H1 (cell line): ENCODE measurements around the gene CHCHD6. TPM values are rescaled to one million over a fixed set of nuclear protein-coding genes. Genes with fewer than 3 reads are reported as not detected.

ENCODE experiments used
- CTCF ChIA-PET: fragments of 300-600 bp; sonication (Branson Sonifier 250); formaldehyde crosslinking; loops from one replicate; lab custom pipeline; 2021; ENCODE audit not compliant: partially characterized antibody; lab: Charles Lee
- POLR2A ChIA-PET: fragments of 300-600 bp; sonication (Branson Sonifier 250); formaldehyde crosslinking; loops from one replicate; lab custom pipeline; 2021; ENCODE audit warnings: inconsistent platforms; ENCODE audit not compliant: partially characterized antibody; lab: Charles Lee
- DNase-seq, 2 experiments: peaks; one replicate each; pipeline versions ENCODE4 v3.0.0 to v3.0.0-alpha.2; 2010 to 2022; ENCODE audit warnings: low spot score in 2 of 2, low read depth in 1 of 2, mixed read lengths in 1 of 2
- FAIRE-seq: peaks from 2 replicates; lab custom pipeline; 2011; peaks lifted over from hg19 to GRCh38; lab: Jason Lieb, UNC
- H2AFZ ChIP-seq: 2 replicates; pipeline ENCODE4 v1.8.1; 2012; ENCODE audit warnings: low read length, inconsistent platforms
- H2AK5ac ChIP-seq: 2 replicates; pipeline ENCODE4 v1.6.1; 2013; ENCODE audit warnings: low read depth, low read length
- H2BK120ac ChIP-seq: replicated peaks from 2 replicates; pipeline ENCODE3; 2013; ENCODE audit warnings: low read depth, low read length, inconsistent platforms
- H2BK12ac ChIP-seq: 2 replicates; pipeline ENCODE4 v1.6.1; 2013; ENCODE audit warnings: low read depth, low read length
- H2BK15ac ChIP-seq: 2 replicates; pipeline ENCODE4 v1.6.1; 2013; ENCODE audit warnings: low read length
- H2BK20ac ChIP-seq: 2 replicates; pipeline ENCODE4 v1.6.1; 2013; ENCODE audit warnings: low read length
- H2BK5ac ChIP-seq: 2 replicates; pipeline ENCODE4 v1.6.1; 2013; ENCODE audit warnings: low read depth, low read length
- H3K14ac ChIP-seq: 2 replicates; pipeline ENCODE4 v1.6.1; 2013; ENCODE audit warnings: inconsistent platforms; ENCODE audit not compliant: insufficient read length
- H3K18ac ChIP-seq: 2 replicates; pipeline ENCODE4 v1.6.1; 2013; ENCODE audit warnings: low read length; ENCODE audit errors: extremely low read depth
- H3K23ac ChIP-seq: 2 replicates; pipeline ENCODE4 v1.6.1; 2013; ENCODE audit warnings: inconsistent platforms; ENCODE audit not compliant: insufficient read length
- H3K23me2 ChIP-seq: 2 replicates; pipeline ENCODE4 v1.6.1; 2013; ENCODE audit warnings: low read depth, low read length
- H3K27ac ChIP-seq: 2 replicates; pipeline ENCODE4 v1.6.1; 2011; ENCODE audit warnings: low read depth, low read length, inconsistent platforms
- H3K27me3 ChIP-seq, 4 experiments: replicated peaks in 1 of 4; 1 replicate in 1 of 4; 2 replicates in 3 of 4; pipeline versions ENCODE4 v1.6.1 to v1.8.1; 2011 to 2013; ENCODE audit warnings: low read length in 3 of 4, mild to moderate bottlenecking in 3 of 4, inconsistent platforms in 2 of 4, mixed read lengths in 2 of 4, moderate library complexity in 1 of 4; ENCODE audit not compliant: control insufficient read depth in 3 of 4, insufficient read depth in 3 of 4; ENCODE audit errors: extremely low read depth in 1 of 4
- H3K36me3 ChIP-seq, 4 experiments: 2 replicates each; pipeline versions ENCODE4 v1.6.1 to v1.8.1; 2011 to 2013; ENCODE audit warnings: mild to moderate bottlenecking in 4 of 4, low read length in 3 of 4, moderate library complexity in 2 of 4, control low read depth in 1 of 4, inconsistent platforms in 1 of 4; ENCODE audit not compliant: insufficient read depth in 4 of 4, control insufficient read depth in 2 of 4
- H3K4ac ChIP-seq: replicated peaks from 2 replicates; pipeline ENCODE3; 2013; ENCODE audit warnings: low read length, low read depth, mixed read lengths, inconsistent platforms; ENCODE audit not compliant: insufficient read length
- H3K4me1 ChIP-seq, 4 experiments: replicated peaks in 1 of 4; 1 replicate in 1 of 4; 2 replicates in 3 of 4; pipeline versions ENCODE4 v1.6.1 to v1.8.1; 2011 to 2013; ENCODE audit warnings: low read length in 3 of 4, inconsistent platforms in 2 of 4, mixed read lengths in 1 of 4; ENCODE audit not compliant: insufficient read depth in 4 of 4, control insufficient read depth in 3 of 4
- H3K4me2 ChIP-seq, 2 experiments: 2 replicates each; pipeline versions ENCODE4 v1.6.1 to v1.8.1; 2011 to 2013; ENCODE audit warnings: low read depth in 2 of 2, low read length in 2 of 2, control low read depth in 1 of 2, inconsistent platforms in 1 of 2, mild to moderate bottlenecking in 1 of 2; ENCODE audit not compliant: insufficient read depth in 1 of 2
- H3K4me3 ChIP-seq, 4 experiments: fragments of 200-600, 300-600 bp in 1 of 4; sonication (generic), shearing (Covaris generic), sonication (Bioruptor Twin) in 1 of 4; 2 replicates each; pipeline versions ENCODE4 v1.5.1 to v1.8.1; 2011 to 2016; ENCODE audit warnings: low read length in 4 of 4, low read depth in 3 of 4, control low read depth in 2 of 4, inconsistent platforms in 2 of 4, mild to moderate bottlenecking in 2 of 4, mixed read lengths in 1 of 4, moderate library complexity in 1 of 4; ENCODE audit not compliant: insufficient read depth in 2 of 4; ENCODE audit errors: extremely low read depth in 1 of 4
- H3K56ac ChIP-seq: replicated peaks from 2 replicates; pipeline ENCODE3; 2013; ENCODE audit warnings: low read depth, mild to moderate bottlenecking, mixed read lengths, low read length, inconsistent platforms; ENCODE audit not compliant: insufficient read length
- H3K79me1 ChIP-seq: 2 replicates; pipeline ENCODE4 v1.6.1; 2013; ENCODE audit warnings: low read depth, low read length, control low read depth
- H3K79me2 ChIP-seq, 2 experiments: 2 replicates each; pipeline versions ENCODE4 v1.6.1 to v1.8.1; 2012 to 2013; ENCODE audit warnings: low read length in 2 of 2, mild to moderate bottlenecking in 2 of 2, inconsistent platforms in 1 of 2; ENCODE audit not compliant: insufficient read depth in 2 of 2, control insufficient read depth in 1 of 2
- H3K9ac ChIP-seq, 4 experiments: replicated peaks in 1 of 4; 1 replicate in 1 of 4; 2 replicates in 3 of 4; pipeline versions ENCODE4 v1.6.1 to v1.8.1; 2011 to 2013; ENCODE audit warnings: low read depth in 3 of 4, low read length in 3 of 4, control low read depth in 2 of 4, mild to moderate bottlenecking in 2 of 4, moderate library complexity in 2 of 4, inconsistent platforms in 1 of 4; ENCODE audit errors: extremely low read depth in 1 of 4
- H3K9me3 ChIP-seq, 2 experiments: 2 replicates each; pipeline versions ENCODE4 v1.6.1 to v1.8.1; 2012 to 2013; ENCODE audit warnings: mild to moderate bottlenecking in 2 of 2, moderate library complexity in 2 of 2, control low read depth in 1 of 2, inconsistent platforms in 1 of 2, low read depth in 1 of 2, low read length in 1 of 2, mixed read lengths in 1 of 2; ENCODE audit not compliant: insufficient read depth in 2 of 2
- H4K20me1 ChIP-seq, 2 experiments: replicated peaks in 1 of 2; 2 replicates each; pipeline versions ENCODE3 to v1.8.1; 2011 to 2013; ENCODE audit warnings: inconsistent platforms in 2 of 2, low read length in 2 of 2, mild to moderate bottlenecking in 1 of 2; ENCODE audit not compliant: insufficient read depth in 2 of 2, control insufficient read depth in 1 of 2
- H4K5ac ChIP-seq: 2 replicates; pipeline ENCODE4 v1.6.1; 2013; ENCODE audit warnings: low read length, low read depth, mixed read lengths, inconsistent platforms; ENCODE audit not compliant: insufficient read length
- H4K8ac ChIP-seq: 2 replicates; pipeline ENCODE4 v1.8.0; 2013; ENCODE audit warnings: mild to moderate bottlenecking, moderate library complexity, low read length, inconsistent platforms; ENCODE audit not compliant: insufficient read depth; ENCODE audit errors: extremely low read depth
- H4K91ac ChIP-seq: replicated peaks from 2 replicates; pipeline ENCODE3; 2013; ENCODE audit warnings: low read length, mixed read lengths, inconsistent platforms; ENCODE audit not compliant: insufficient read length
- BRCA1 ChIP-seq: IDR thresholded peaks from 2 replicates; pipeline ENCODE4 v1.6.1; 2012; ENCODE audit warnings: low read depth, low read length, improper control_type of control experiment
- KDM5A ChIP-seq: fragments of 200-600 bp; IDR thresholded peaks from 2 replicates; pipeline ENCODE4 v1.7.1; 2012; ENCODE audit warnings: mild to moderate bottlenecking, low read length, inconsistent platforms, mixed read lengths
- POLR2A ChIP-seq, 2 experiments: IDR thresholded peaks; 1 replicate in 1 of 2; 2 replicates in 1 of 2; pipeline ENCODE4 v1.6.1; 2011; ENCODE audit warnings: low read depth in 2 of 2, low read length in 2 of 2, mild to moderate bottlenecking in 2 of 2; ENCODE audit errors: control extremely low read depth in 1 of 2
- WGBS, 2 experiments: shearing (Covaris generic) in 1 of 2; methylation state at CpG; one replicate each; pipeline versions ENCODE4 v1.1.6 to v1.1.7; 2013 to 2015; ENCODE audit warnings: low lambda C conversion rate in 2 of 2, mixed read lengths in 2 of 2, inconsistent platforms in 1 of 2, low coverage in 1 of 2, missing lambda C conversion rate in 1 of 2; ENCODE audit not compliant: insufficient replicate concordance in 2 of 2, insufficient coverage in 1 of 2, insufficient read length in 1 of 2; ENCODE audit errors: extremely low coverage in 1 of 2, missing lambda C conversion rate in 1 of 2; 5-methylcytosine and 5-hydroxymethylcytosine counted together
- polyA plus RNA-seq, 7 experiments: library from polyadenylated mRNA; depleted of rRNA in 3 of 7; stranded (reverse) in 5 of 7; unstranded in 2 of 7; fragments of >200 nt in 5 of 7; fragments of 200-250 nt in 2 of 7; gene quantifications; 1 replicate in 5 of 7; 2 replicates in 1 of 7; 4 replicates in 1 of 7; pipeline versions ENCODE4 v1.2.1 to v1.2.3, GENCODE V29; 2011 to 2013; ENCODE audit warnings: missing spikeins in 2 of 7, mixed read lengths in 2 of 7
- total RNA-seq: library from RNA; stranded (reverse); fragmentation: NEBNext Ultra II Directional; extraction: Animal tissue kit (Norgen Biotek cat#: 25700); gene quantifications from 2 replicates; pipeline ENCODE4 v1.2.1, GENCODE V29; 2021

CHCHD6 gene
- total and polyA plus RNA-seq, 2 of the 8 experiments (the other 6 are each of a cell fraction or from before 2014, with no cell fraction given), result 32.4 to 37.6 TPM

GRCh38 chr3:126961191-126961790 lies 257.3 kb downstream of the CHCHD6 start:
- Histone ChIP-seq H3K4me2 (no peak overlapping the region), H3K4me3 (no peak overlapping the region), H3K4me1 (peaks cover 0 to 10% (median 7%) of the 10 kb centered on the region in 4 experiments; a peak in 3 of 7 replicates), H3K36me3 (no peaks in the 10 kb centered on the region; a peak in 1 of 8 replicates), H3K27ac (no peak overlapping the region), H4K20me1 (peaks cover 2 to 3% of the 10 kb centered on the region in 2 experiments), H2BK120ac (no peak overlapping the region), H3K4ac (no peak overlapping the region), H2BK12ac (0 out of 2 replicates have a peak overlapping the region, but pooled peaks have one; percentile 9), H3K27me3 (no peaks in the 10 kb centered on the region; a peak in 1 of 7 replicates), H3K56ac (no peak overlapping the region), H3K14ac (no peak overlapping the region), H4K5ac (no peak overlapping the region), H3K18ac (no peak overlapping the region), H3K23me2 (no peaks in the 10 kb centered on the region), H3K9ac (no peak overlapping the region), H3K79me1 (no peaks in the 10 kb centered on the region), H3K9me3 (no peaks in the 10 kb centered on the region), H2AK5ac (no peak overlapping the region), H3K23ac (no peak overlapping the region), H4K91ac (peak overlapping the region; percentile 33), H2BK15ac (no peak overlapping the region), H2AFZ (no peak overlapping the region), H2BK20ac (no peak overlapping the region), H3K79me2 (no peaks in the 10 kb centered on the region), H4K8ac (no peak overlapping the region), H2BK5ac (no peak overlapping the region)
- no peak for TF ChIP-seq BRCA1
- TF ChIP-seq POLR2A (IDR thresholded peaks at IDR 0.05; ENCODE audit: control extremely low read depth in 1 of 2, low read depth in 2 of 2, low read length in 2 of 2), result no peak
- TF ChIP-seq KDM5A, result no peak
- 91% methylated on average over 7 of the region's 8 CpGs; no CpG with 5 or more reads in 1 of the 2 experiments for WGBS, 2 experiments
- DNase-seq, result no peak
- FAIRE-seq, result no peak
- ChIA-PET POLR2A (interaction anchor here (0.5 kb wide), 1 partner anchor 154 kb away, joined by 3 read pairs; no protein-coding TSS in a partner anchor), CTCF (interaction anchor here (0.6 to 2.5 kb wide), 12 partner anchors 10 to 951 kb away, joined by 3 to 11 read pairs (median 4); no protein-coding TSS in a partner anchor)
